Islet precursor cell (in vitro differentiated cells): ENCODE measurements around the gene AGPAT3.

Experiments
- DNase-seq: peaks from one replicate; pipeline ENCODE4 v3.0.0-alpha.2; 2018

AGPAT3 gene

DNA sequence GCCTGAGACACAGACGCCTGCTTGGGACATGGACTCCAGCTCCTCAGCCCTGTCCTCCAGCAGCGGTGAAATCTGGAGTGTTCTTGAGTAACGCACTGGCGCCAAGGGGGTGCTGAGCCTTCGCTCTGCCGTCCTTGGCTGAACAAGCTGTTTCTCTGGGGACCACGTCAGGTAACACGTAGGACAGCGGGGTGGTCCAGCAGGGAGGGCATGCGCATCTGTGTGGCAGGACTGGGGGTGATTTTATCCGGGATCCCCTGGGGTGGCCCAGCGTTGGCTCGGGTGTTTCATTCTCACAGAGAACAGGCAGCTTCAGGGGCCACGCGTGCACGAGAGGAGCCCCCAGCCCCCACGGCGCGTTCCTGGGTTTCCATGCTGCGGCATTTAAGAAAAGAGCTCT lies 61.2 kb downstream of the AGPAT3 start:
- no peak for DNase-seq

DNA sequence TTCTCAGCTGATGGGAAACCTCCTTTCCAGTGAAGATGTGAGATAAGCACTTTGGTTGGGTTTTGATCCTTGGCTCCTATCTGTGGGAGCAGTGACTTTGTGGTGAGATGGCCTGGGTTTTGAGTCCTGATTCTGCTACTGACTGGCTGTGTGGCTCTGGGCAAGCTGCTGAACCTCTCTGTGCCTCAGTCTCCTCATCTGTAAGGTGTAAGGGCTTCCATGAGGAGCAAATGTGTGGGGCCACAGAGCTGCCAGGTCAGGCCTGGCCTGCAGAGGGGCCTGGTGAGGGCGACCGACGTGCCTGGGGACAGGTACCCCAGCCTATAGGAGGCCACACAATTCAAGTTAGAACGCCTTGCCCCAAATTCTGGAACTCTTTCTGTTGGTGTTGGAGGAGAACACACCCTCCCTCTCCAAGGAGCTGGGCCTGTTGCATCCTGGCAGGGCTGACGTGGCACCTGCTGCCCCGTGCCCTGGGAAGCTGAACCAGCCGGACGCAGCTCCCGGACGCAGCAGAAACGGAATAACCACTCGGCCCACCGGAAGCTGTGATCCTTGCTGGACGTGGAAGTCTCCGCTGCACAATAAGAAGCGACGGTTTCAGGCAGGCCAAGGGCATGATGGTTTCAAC lies 62.7 kb downstream of the AGPAT3 start:
- no peak for DNase-seq

DNA sequence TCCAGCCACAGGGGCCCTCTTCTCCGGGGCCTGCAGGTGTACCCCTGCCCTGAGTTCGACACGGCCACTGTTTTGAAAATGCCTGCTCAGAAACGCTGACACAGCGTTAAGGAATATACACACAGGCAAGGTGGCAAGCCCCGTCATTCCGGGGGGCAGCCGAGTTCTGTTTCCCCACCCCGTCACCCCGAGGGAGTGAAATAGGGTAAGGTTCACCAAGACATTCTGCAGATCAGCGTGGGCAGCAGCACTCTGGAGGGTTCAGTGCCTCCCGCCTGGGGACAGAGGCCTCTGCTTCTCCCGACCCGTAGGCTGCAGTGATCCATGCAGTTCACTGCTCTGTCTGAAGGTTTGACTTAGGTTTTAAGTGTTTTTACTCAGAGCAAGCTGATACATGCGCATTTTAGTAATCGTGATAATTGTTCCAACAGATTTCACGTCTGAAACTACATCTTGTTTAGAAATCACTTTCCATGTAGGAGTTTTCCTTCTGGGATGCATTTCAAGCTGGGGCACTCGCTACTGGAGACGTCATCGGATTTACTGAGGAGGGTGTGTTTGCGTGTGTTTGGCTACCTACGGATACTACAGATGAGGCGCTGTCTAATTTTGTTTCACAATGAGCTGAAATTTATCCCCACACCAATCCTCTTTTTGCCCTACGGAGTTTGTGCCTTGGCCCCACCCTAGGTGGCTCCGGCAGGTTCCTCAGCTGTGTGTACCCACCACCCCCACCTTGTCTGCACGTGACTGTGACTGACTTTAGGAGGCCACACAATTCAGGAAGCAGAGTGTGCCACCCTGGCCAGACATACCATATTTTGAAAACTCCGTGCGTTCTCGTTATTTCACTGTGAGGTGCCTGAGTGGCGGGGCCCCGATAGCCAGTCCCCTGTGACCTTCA lies 63.5 kb downstream of the AGPAT3 start:
- DNase-seq: no peak

DNA sequence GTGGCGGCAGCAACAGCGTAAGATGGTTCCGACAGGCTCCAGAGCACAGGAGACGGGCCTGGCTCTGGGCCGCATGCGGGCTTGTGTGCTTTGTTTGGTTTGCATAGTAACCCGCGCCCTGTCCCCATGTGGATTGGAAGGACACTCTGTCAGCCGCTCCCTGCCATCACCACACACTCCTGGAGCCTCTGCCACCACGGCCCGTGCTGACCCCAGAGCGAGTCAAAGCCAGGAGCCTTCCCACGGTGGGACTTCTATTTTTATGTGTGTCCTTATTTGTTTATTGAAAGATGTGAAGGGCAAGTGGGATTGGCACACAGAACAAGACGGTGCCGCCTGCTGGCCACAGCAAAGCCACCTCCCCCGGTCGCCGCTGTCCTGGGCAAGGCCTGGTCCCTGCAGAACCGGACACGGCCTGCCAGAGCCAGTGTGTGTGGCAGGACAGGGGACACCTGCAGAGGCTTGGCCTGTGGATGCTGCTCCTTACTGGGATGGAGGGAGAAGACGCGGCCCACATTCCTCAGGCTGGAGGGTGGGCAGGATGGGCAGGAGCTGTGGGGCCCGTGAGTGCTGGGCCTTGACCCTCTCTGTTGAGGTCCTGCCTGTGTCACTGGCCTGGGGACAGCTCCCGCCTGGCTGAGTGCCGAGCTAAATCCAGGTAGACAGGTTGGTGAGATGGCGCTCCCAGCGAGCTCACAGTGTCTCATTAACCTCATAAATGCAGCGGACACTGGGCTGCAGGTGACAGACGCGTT lies 64.4 kb downstream of the AGPAT3 start:
- DNase-seq: no peak

DNA sequence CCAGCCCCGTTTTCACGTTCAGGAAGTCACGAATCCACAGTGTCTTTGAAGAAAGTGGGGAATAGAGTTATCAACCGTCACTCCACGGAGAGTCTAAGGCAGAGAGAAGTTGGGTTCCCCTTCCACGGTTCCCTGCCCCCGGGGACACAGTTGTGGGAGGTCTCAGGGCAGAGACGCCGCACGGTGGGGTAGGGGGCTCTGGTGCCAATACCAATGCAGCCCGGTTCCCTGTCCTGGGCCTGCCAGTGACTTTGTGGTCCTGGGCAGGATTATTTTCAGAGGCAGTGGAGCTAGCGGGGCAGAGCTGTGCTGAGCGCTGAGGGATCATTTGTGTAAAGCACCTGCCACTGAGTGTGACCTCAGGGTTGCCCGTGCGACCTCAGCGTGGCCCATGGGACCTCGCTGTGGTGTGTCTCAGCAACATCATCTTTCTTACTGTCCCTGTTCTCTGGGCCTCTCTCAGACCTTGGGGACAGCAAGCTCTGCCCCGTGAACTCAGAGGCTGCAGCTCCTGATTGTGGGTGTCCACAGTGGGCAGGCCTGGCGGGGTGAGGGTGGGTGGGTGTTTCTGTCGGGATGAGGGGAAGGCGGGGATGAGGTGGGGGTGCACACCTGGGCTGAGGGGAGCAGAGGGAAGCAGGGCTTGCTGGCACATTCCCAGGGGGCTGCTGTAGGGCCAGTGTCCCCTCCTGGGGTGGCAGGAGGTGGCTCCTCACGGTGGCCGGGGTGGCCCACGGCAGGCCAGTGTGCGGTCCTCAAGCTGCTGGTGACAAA lies 65.2 kb downstream of the AGPAT3 start:
- no peak for DNase-seq

DNA sequence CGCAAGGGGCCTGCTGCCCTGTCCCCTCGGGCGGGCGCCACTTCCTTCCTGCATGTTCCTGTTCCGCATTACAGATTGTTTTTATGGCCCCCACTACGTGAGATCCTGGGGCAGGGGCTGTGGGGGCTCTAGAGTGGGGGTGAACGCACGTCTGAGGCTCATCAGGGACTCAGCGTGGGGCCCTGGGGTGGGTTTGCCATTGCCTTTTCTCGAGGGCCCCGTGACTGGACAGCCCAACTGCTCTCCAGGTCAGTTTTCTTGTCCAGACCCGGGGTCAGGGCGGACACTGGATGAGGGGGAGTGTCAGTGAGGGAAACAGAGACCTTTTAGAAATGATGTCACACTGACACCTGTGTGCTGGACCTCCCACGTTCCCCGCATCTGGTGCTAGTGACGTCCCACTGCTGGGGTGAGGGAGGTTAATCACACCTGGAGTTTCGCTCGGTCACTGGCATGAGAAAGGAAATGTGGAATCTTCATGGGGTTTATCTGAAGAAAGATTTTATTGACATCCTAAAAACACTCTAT lies 65.9 kb downstream of the AGPAT3 start:
- DNase-seq: no peak

DNA sequence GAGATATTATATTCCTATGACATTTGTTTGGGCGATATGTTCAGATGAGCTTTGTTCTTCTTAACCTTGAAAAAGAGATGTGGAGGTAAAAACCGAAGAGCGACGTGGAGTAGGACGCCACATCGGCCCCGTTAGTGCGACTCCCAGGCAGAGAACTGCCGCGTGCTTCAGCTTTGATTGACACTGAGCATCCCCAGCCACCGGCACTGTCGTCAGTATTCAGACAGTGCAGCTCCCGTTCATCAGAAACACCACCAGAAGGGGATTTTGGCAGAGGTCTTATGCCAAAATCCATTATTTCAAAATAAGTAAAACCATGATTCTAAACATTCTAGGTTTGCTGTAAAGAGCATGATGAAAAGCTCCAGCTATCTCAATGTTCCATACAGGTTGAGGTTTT lies 66.5 kb downstream of the AGPAT3 start:
- no peak for DNase-seq

DNA sequence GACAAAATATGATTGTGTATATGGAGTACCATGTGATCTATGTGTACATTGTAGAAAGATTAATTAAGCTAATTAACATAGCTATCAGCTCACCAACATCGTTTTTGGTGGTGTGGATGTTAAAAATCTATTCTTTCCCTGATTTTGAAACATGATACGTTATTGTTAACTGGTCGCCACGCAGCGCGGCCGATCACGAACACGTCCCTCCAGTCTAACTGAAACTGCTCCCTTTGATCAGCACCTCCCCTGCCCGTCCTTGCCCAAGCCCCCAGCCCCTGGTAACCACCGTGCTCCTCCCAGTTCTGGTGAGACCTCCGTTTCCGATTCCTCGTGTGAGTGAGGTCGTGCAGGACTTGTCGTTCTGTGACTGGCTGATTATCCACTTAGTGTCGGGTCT lies 67.0 kb downstream of the AGPAT3 start:
- no peak for DNase-seq

DNA sequence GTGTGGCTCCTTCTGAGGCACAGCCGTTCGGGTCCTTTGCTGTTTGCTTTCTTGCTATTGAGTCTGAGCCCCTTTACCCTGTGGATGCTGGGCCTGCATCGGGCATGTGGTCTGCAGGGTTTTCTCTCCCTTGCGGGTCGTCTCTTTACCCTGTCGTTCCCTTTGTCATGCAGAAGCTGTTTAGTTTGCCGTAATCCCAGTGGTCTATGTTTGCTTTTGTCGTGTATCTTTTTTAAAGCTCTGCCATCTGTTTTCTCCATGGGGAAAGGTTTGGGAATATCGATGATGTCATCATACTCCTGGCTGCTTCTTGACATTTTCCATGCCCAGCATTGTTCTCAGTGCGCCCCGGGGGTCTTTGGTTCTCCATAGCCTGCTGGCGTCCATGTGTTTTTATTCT lies 68.2 kb downstream of the AGPAT3 start:
- no peak for DNase-seq

DNA sequence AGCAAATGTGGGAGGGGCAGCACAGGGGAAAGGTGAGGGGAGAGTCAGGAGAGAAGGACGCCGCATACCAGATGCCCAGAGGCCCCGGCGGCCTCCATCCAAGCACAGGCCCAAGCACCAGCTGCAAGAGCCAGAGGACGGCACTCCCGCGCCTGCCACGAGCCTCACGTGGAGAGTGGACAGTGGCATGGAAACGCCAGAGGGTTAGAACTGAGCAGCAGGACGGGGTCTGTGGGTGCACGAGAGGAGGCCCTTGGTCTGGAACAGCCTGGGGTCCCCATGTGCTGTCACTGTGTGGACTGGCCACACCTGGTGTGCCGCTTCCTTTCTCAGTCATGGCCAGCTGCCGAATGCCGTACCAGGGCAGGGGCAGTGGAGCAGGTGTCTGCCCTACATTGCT lies 68.7 kb downstream of the AGPAT3 start:
- no peak for DNase-seq

DNA sequence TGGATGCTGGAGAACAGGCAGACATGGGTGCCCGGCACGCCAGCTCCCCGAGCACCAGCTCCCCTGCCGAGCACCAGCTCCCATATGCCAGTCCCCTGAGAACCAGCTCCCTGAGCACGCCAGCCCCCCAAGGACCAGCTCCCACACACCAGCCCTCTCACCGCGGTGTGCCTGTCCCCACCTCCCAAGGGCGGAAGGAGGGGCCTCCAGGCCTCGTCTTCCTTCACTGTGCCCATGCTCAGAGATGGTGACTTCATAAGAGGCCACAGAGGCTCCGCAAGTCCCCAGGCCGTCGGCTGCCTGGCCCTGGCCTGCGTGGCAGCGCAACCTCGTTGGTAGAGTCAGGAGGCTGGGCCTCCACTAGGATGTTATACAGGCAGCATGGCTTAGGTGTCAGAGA lies 69.1 kb downstream of the AGPAT3 start:
- DNase-seq: no peak

DNA sequence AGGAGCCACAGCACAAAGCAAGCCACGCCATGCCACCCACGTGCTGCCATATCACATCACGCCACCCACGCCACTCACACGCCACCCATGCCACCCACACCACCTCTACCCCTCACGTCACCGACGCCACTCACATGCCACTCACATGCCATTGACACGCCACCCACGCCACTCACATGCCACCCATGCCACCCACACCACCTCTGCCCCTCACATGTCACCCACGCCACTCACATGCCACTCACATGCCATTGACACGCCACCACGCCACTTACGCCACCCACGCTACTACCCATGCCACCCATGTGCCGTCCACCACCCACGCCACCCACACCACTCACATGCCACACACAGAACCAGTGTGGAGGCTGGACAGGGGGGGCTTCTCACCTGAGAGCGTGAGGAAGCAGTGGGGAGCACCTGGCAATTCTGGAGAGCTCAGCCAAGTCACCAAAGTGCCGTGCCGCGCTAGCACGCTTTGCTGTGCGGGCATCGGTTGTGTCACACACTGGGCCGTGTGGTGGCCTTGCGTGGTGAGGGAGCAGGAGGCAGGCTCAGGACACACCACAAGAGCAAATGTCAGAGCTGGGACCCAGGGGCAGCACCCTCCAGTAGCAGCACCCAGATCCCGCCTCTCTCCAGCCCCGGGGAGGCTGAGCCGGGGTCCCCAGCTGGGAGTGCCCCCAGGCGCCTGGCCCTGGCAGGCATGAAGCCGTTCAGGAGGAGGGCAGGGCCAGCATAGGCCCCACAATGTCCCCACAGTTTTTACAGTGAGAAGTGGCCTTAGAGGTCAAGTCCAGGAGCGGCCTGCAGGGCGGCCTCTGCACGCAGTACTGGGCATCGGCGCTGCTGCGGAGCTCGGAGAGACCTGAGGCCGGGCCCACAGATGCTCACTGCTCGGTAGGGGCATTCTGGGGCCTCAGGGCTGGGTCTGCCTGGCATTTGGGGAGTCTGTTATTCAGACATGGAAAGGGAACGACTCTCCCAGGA lies 70.0 kb downstream of the AGPAT3 start:
- no peak for DNase-seq

DNA sequence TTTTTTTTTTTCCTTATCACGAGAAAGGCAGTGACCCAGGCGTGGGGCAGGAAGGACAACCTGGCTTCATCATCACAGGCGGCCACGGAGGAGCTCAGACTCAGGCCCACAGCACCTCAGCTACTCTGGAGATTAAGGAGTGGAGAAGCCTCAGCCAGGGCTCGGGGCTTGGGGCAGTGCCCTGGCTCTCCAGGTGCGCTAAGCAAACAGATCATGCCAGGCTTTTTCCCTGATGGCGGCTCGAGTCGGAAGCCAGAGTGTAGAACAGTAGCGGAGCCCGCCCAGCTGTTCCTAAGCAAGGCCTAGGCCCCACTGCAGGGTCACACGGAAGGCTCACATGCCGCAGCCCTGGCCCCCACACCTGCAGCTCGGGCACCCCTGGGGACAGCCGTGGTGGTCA lies 70.7 kb downstream of the AGPAT3 start:
- no peak for DNase-seq

DNA sequence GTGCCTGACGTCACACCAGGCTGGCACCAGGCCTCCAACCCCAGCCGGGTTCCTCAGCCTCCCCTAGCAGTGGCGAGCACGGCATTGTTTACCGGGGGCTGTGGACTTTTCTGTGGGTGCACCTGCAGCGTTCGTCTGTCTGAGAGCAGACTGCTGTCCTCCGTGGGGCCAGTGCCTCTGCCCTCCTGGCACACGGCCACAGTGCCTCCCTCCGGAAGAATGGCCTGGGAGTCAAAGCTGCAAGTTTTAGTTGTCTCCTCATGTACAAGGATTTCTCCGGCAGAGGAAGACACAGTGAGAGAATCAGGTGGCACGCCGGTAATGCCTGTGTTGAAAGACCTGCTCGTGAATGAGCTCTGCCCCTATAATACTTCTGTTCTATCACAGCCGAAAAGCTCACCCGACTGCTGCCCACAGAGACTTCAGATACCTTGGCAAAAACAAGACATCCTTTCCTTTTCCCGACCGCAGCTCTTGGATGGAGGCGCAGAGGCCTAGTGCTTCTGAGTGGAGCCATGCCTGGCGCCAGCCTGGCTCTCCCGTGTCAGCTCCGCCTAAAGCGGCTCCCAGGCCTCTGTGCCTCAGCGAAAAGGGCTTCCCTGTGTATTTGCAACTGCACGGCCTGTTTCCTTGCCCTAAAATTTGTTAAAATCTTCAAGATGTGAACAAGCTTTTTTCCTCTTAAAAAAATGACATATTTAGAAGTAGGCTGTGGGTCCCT lies 71.4 kb downstream of the AGPAT3 start:
- no peak for DNase-seq

DNA sequence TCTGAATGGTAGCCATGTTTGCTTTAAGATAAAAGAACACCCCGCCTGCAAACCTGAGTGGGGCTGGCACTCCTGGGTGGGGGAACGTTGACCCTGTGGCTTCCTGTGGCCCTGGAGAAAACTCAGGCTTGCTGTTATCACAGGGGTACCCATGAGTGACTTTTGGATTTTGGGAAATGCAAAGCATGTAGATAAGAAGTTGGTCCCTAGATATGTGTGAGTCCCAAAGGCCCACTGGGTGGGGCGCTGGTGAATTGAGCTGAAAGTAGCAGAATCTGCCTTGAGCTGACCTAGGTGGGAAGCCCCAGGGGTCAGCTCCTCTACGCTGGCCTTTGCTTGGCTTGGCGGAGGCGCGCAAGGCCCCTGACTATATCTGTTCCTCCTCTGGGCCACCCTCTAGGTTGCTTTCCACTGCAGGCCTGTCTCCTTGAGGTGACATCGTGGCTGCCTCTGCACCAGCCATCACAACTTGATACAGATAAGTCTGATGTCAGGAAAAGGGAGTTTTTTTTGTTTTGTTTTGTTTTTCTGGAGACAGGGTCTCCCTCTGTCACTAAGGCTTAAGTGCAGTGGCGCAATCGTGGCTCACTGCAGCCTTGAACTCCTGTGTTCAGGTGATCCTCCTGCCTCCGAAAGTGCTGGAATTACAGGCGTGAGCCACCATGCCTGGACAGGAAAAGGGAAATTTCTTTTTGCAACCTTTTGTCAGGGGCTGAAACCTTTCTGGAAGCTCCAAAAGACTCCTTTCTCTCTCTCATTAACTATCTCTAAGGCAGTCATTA lies 72.2 kb downstream of the AGPAT3 start:
- no peak for DNase-seq

DNA sequence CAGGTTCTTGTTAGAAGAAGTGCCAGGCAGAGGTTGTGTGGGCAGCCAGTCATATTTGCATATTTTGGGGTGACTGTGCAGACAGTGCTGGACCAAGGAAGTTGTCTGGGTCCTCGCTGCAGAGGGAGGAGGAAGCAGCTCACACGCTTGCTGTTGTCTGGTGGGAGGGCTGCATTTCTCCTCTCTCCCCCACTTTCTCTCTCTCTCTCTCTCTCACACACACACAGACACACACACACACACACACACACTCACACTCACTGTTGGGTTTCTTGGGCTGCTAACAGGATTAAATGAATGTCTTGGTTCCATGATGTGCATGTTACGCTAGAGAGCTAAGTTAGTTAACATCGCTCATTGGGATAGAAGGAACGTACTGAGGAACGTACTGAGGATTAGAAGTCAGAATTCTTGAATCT lies 72.9 kb downstream of the AGPAT3 start:
- DNase-seq: no peak

DNA sequence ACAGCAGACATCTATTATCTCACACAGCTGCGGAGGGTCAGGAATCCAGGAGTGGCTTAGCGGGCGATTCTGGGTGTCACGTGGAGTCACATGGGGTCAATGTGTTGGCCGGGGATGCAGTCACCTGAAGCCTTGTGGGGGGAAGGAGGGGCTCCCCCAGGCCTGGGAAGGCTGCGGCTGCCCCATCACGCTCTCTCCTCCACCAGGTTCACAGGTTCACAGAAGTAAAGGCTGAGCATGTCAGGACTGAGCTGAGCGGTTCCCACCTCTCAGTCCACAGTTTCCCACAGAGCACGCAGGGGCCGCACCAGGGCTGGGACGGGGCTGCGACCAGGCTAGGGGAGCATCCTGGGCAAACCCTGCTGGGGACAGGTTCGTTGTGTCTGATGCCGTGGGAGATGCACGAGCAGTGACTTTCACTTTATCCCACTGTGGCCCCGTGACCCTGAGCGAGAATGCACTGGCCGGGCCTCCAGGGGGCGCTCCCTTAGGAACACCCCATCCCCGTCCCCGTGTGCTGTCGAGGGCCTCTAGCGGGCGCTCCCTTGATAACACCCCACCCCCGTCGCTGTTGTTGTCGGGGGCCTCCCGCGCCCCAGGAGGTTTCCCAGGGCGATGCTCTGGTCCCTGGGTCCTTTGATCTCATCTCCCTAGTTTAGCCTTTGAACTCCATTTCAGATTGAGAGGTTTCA lies 73.9 kb downstream of the AGPAT3 start:
- peak; percentile 87 for DNase-seq

DNA sequence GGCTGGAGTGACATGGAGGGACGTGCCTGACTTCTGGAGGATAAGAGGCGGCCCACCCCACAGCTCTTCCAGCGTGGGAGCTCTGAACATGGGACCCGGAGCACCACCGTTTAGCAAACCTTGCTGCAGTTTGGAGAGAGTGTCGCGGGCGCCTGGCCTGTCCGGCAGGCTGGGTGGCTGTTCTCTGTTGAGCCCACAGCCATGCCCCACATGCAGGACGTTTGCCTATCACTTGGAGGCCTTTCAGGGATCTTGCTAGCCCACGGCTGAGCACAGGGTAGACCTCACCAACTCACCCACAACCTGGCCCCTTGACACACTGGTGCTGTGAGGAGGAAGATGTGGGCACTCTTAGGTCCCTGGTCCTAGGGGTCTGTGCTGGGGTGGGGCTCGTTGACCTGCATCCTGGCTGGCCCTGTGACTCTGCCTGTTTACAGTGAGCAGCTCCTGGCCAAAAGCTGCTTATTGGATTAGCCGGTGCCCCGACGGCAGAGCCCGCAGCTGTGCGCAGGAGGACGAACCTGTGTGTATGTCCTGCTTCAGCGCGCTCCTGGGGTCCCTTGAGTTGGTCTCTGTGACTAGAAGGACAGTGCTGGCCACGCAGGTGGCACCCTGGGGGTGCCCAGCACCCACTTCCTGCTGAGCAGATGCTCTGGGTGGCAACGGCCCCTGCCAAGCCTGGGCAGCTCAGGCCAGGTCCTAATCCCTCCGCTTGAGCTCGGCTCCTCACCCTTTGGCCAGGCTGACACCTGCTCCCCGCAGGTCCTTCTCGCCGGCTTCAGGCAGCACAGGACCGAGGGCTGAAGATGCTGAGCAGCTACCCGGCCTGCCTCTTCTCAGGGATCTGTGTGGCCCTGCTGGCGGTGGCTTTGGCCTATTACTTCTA lies 74.7 kb downstream of the AGPAT3 start:
- DNase-seq: no peak
